ENCODE measurements around the gene HIP1.

- TF ChIP-seq ZNF311 (CRISPR knock-in tag; IDR thresholded peaks at IDR 0.05) (no peak), ZBTB43 (CRISPR knock-in tag; IDR thresholded peaks at IDR 0.05) (no peak), PCBP1 (IDR thresholded peaks at IDR 0.05; ENCODE audit: low read depth, low read length, poor library complexity, severe bottlenecking) (no peak), CTCF (IDR thresholded peaks at IDR 0.05 in 2 of 3, conservative IDR thresholded peaks at IDR 0.05 in 1 of 3; ENCODE audit: insufficient read depth in 2 of 3, low read depth in 1 of 3, low read length in 3 of 3) (0 out of 6 replicates have a peak, but pooled peaks of 1 of the 3 experiments have one; percentile 16), ZNF24 (IDR thresholded peaks at IDR 0.05) (no peak), PRDM10 (IDR thresholded peaks at IDR 0.05; ENCODE audit: partially characterized antibody) (no peak), POLR2G (IDR thresholded peaks at IDR 0.05; ENCODE audit: low read depth, low read length) (no peak), USF1 (CRISPR knock-in tag; IDR thresholded peaks at IDR 0.05) (no peak), ZNF398 (CRISPR knock-in tag; IDR thresholded peaks at IDR 0.05) (no peak), ZNF280A (IDR thresholded peaks at IDR 0.05; ENCODE audit: low read depth, partially characterized antibody) (no peak), HSF4 (CRISPR knock-in tag; IDR thresholded peaks at IDR 0.05; ENCODE audit: borderline replicate concordance) (no peak), EZH2 (IDR thresholded peaks at IDR 0.05; ENCODE audit: borderline replicate concordance, low read depth, low read length) (no peak), PKNOX1 (IDR thresholded peaks at IDR 0.05) (no peak)
Observed at GRCh38 chr7:75646571-75647102, 92.1 kb downstream of the HIP1 start.
